Transverse colon (tissue), 4 donors: ENCODE measurements around the gene STXBP5. TPM values are rescaled to one million over a fixed set of nuclear protein-coding genes. Genes with fewer than 3 reads are reported as not detected.

Source experiments
- DNase-seq: peaks from one replicate; pipeline ENCODE4 v3.0.0-alpha.2; 2019
- H3K27ac ChIP-seq, 4 donors: fragments of 200-600 bp; sonication (generic); 2 replicates each; pipeline ENCODE4 v1.5.1; 2016 to 2018; ENCODE audit warnings: inconsistent platforms in 4 of 4
- H3K27me3 ChIP-seq: fragments of 200-600 bp; sonication (generic); 2 replicates; pipeline ENCODE4 v1.5.1; 2017; ENCODE audit warnings: inconsistent platforms
- H3K36me3 ChIP-seq, 4 donors: fragments of 200-600 bp; sonication (generic); 2 replicates each; pipeline ENCODE4 v1.5.1; 2017 to 2019; ENCODE audit warnings: inconsistent platforms in 4 of 4
- H3K4me1 ChIP-seq, 4 donors: fragments of 200-600 bp; sonication (generic); 2 replicates each; pipeline ENCODE4 v1.5.1; 2017 to 2020; ENCODE audit warnings: inconsistent platforms in 4 of 4
- H3K4me3 ChIP-seq, 4 donors: fragments of 200-600 bp; sonication (generic); 1 replicate in 1 of 4; 2 replicates in 3 of 4; pipeline versions ENCODE4 v1.5.1 to v1.6.1; 2017 to 2019; ENCODE audit warnings: inconsistent platforms in 4 of 4
- H3K9me3 ChIP-seq, 2 donors: fragments of 200-600 bp; sonication (generic); 2 replicates each; pipeline ENCODE4 v1.5.1; 2017 to 2019; ENCODE audit warnings: inconsistent platforms in 2 of 2
- EP300 ChIP-seq: sonication (generic); formaldehyde crosslinking; IDR thresholded peaks from one replicate; pipeline ENCODE4 v1.6.1; 2017; ENCODE audit warnings: antibody characterized with exemption, low read depth
- POLR2A ChIP-seq: fragments of 450-650 bp; IDR thresholded peaks from one replicate; pipeline ENCODE4 v1.6.1; 2016; ENCODE audit warnings: antibody characterized with exemption, mild to moderate bottlenecking, moderate library complexity
- POLR2AphosphoS5 ChIP-seq, 3 donors: sonication (generic); formaldehyde crosslinking; IDR thresholded peaks; one replicate each; pipeline ENCODE4 v1.6.1; 2016; ENCODE audit warnings: antibody characterized with exemption in 3 of 3
- WGBS, 2 donors: methylation state at CpG; one replicate each; pipeline ENCODE4 v1.1.5; 2018; ENCODE audit warnings: low coverage in 1 of 2; 5-methylcytosine and 5-hydroxymethylcytosine counted together
- in situ Hi-C, 4 donors: fragments of 200-750 bp; cut with MboI; loops; one replicate each; pipeline versions ENCODE4 v1.15.0 to v1.15.1; 2017; ENCODE audit warnings: low sequenced_read_pairs in 3 of 4, low pct_ligation_motif_present in 1 of 4, low pct_unique_long_range_greater_than_20kb in 1 of 4
- intact Hi-C: fragments of 100-400 bp; cut with DNase I; formaldehyde crosslinking; loops from one replicate; pipeline ENCODE4 v1.15.1; 2023; ENCODE audit warnings: low total_unique reads
- total RNA-seq, 4 donors: library from RNA; depleted of rRNA; stranded (reverse); fragments of >200 nt; gene quantifications; one replicate each; pipeline ENCODE4 v1.1.0, GENCODE V29; 2016
- TF ChIP-seq, protein P1 (sequence below), 5 experiments: fragments of 200-600 bp in 3 of 5; fragments of 450-650 bp in 2 of 5; sonication (generic) in 3 of 5; IDR thresholded peaks; 1 replicate in 2 of 5; 2 replicates in 3 of 5; pipeline ENCODE4 v1.5.1; 2016 to 2017; ENCODE audit warnings: antibody characterized with exemption in 5 of 5, inconsistent platforms in 3 of 5, mild to moderate bottlenecking in 2 of 5, moderate library complexity in 1 of 5

Gene STXBP5
- total RNA-seq, 4 donors from 2014 or later, result 58.7 to 99.5 (median 85.0) TPM

- Histone ChIP-seq H3K27ac (no peak overlapping the region), H3K27me3 (no peaks in the 10 kb centered on the region), H3K4me3 (no peak overlapping the region), H3K9me3 (no peaks in the 10 kb centered on the region), H3K36me3 (peaks cover 0 to 26% (median 12%) of the 10 kb centered on the region in 4 donors), H3K4me1 (peaks cover 0 to 15% (median 6%) of the 10 kb centered on the region in 4 donors)
- intact Hi-C loops, result no loop called here
- no peak for DNase-seq
- TF ChIP-seq, protein P1, sequence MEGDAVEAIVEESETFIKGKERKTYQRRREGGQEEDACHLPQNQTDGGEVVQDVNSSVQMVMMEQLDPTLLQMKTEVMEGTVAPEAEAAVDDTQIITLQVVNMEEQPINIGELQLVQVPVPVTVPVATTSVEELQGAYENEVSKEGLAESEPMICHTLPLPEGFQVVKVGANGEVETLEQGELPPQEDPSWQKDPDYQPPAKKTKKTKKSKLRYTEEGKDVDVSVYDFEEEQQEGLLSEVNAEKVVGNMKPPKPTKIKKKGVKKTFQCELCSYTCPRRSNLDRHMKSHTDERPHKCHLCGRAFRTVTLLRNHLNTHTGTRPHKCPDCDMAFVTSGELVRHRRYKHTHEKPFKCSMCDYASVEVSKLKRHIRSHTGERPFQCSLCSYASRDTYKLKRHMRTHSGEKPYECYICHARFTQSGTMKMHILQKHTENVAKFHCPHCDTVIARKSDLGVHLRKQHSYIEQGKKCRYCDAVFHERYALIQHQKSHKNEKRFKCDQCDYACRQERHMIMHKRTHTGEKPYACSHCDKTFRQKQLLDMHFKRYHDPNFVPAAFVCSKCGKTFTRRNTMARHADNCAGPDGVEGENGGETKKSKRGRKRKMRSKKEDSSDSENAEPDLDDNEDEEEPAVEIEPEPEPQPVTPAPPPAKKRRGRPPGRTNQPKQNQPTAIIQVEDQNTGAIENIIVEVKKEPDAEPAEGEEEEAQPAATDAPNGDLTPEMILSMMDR (IDR thresholded peaks at IDR 0.05), result no peak
- no peak for TF ChIP-seq POLR2A
- TF ChIP-seq EP300, result no peak
- TF ChIP-seq POLR2AphosphoS5 (IDR thresholded peaks at IDR 0.05), result no peak
- WGBS, 2 donors, result 95 to 97% methylated on average over 2 of the region's 2 CpGs
- in situ Hi-C loops, result no loop called here
Measured at GRCh38 chr6:147267658-147268057, 63.4 kb downstream of the STXBP5 start.

DNA sequence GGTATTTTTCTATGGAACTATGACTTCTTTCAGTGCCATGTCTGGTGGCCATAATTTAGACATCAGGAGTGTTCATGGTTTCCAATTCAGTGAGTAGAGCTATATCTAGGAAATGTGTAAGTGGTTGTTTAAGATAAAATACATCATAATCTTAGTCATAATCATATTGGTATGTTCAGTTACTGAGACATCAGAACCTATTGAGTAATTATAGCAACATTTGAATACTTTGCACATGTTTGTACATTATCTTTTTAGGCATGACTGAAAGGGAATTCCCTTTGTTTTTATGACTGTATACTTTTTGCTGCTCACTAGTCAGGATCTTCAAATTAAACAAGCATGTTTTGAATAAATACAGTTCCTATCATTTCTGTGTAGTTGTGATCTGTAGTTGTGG is 64.0 kb downstream of the STXBP5 start:
- no peak overlapping the region for H3K4me3 ChIP-seq
- no peaks in the 10 kb centered on the region for H3K9me3 ChIP-seq
- no peak for DNase-seq
- H3K36me3 ChIP-seq, result peaks cover 0 to 26% (median 12%) of the 10 kb centered on the region in 4 donors
- peaks cover 0 to 14% (median 3%) of the 10 kb centered on the region in 4 donors for H3K4me1 ChIP-seq
- intact Hi-C loops, result no loop called here
- H3K27ac ChIP-seq, result no peak overlapping the region
- no peaks in the 10 kb centered on the region for H3K27me3 ChIP-seq
- in situ Hi-C loops, result no loop called here
- TF ChIP-seq POLR2AphosphoS5 (IDR thresholded peaks at IDR 0.05), result no peak
- TF ChIP-seq, protein P1 (IDR thresholded peaks at IDR 0.05), result no peak
- TF ChIP-seq EP300, result no peak
- TF ChIP-seq POLR2A, result no peak

DNA sequence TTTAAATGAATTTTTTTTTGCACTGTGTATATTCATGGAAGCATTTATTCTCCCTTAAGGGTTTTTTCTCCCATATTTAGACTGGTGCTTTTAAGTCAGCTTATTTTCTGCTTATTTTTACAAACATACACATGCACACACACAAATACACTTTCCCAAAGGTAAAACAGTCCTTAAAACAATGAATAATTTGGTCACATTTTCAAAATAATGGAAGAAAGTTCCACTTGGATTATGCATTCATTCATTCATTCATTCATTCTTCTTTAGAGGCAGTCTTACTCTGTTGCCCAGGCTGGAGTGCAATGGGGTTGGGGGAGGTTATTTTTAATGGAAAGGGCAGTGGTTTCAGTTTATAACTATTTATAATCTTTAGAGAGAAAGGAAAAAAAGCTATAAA is 69.8 kb downstream of the STXBP5 start:
- in situ Hi-C loops, result no loop called here
- no peaks in the 10 kb centered on the region for H3K9me3 ChIP-seq
- DNase-seq, result no peak
- no peaks in the 10 kb centered on the region for H3K4me1 ChIP-seq
- no peak overlapping the region for H3K27ac ChIP-seq
- no peak for TF ChIP-seq EP300
- no peak overlapping the region for H3K4me3 ChIP-seq
- intact Hi-C loops, result no loop called here
- H3K36me3 ChIP-seq, result peaks cover 0 to 49% (median 10%) of the 10 kb centered on the region in 4 donors
- H3K27me3 ChIP-seq, result no peaks in the 10 kb centered on the region

GRCh38 chr6:147274776-147275175 is 70.6 kb downstream of the STXBP5 start:
- TF ChIP-seq POLR2AphosphoS5 (IDR thresholded peaks at IDR 0.05), result no peak
- TF ChIP-seq POLR2A, result no peak
- no peak for DNase-seq
- Histone ChIP-seq H3K27me3 (no peaks in the 10 kb centered on the region), H3K36me3 (peaks cover 0 to 51% (median 10%) of the 10 kb centered on the region in 4 donors), H3K4me1 (no peaks in the 10 kb centered on the region), H3K4me3 (no peak overlapping the region), H3K27ac (no peak overlapping the region), H3K9me3 (no peaks in the 10 kb centered on the region)
- in situ Hi-C loops, result loop anchor here in 2 of 4 donors (25.0 kb wide), 1 partner anchor 412 kb away; no protein-coding TSS in a partner anchor
- intact Hi-C loops, result no loop called here

- in situ Hi-C loops, result loop anchor here in 2 of 4 donors (25.0 kb wide), 1 partner anchor 417 kb away; no protein-coding TSS in a partner anchor
- intact Hi-C loops, result no loop called here
- Histone ChIP-seq H3K36me3 (peaks cover 0 to 40% (median 7%) of the 10 kb centered on the region in 4 donors), H3K27ac (no peak overlapping the region), H3K27me3 (no peaks in the 10 kb centered on the region), H3K9me3 (no peaks in the 10 kb centered on the region), H3K4me3 (no peak overlapping the region), H3K4me1 (peaks cover 13 to 27% (median 18%) of the 10 kb centered on the region in 4 donors)
- 95% methylated on average over 2 of the region's 2 CpGs; no CpG with 5 or more reads in 1 of the 2 donors for WGBS, 2 donors
- no peak for TF ChIP-seq POLR2A
- no peak for TF ChIP-seq EP300
- TF ChIP-seq, protein P1 (IDR thresholded peaks at IDR 0.05), result no peak
- no peak for TF ChIP-seq POLR2AphosphoS5 (IDR thresholded peaks at IDR 0.05)
- DNase-seq, result no peak
Measured at GRCh38 chr6:147278891-147279290, 74.7 kb downstream of the STXBP5 start.
